IMR-90 (cell line): Measurements from ENCODE around the gene ZNF625. TPM values are rescaled to one million over a fixed set of nuclear protein-coding genes. Genes with fewer than 3 reads are reported as not detected.

Experiments
- ATAC-seq: fragments of 200-7000 bp; cut with Tn5 transposase; 2 replicates; pipeline ENCODE4 v1.9.1; 2020; ENCODE audit warnings: low read depth, mild to moderate bottlenecking, moderate library complexity
- BruUV-seq: library from RNA; stranded (reverse); fragments of 400-500 nt; replicated peaks from 2 replicates; lab custom pipeline; 2021; lab: Mats Ljungman, UMichigan
- CTCF ChIA-PET: fragments of 300-600 bp; formaldehyde crosslinking; extraction: SDS; loops from one replicate; lab custom pipeline; 2021; ENCODE audit warnings: antibody characterized with exemption; lab: Yijun Ruan, JAX
- POLR2A ChIA-PET: fragments of 300-600 bp; sonication (Branson Sonifier 250); formaldehyde crosslinking; loops from one replicate; lab custom pipeline; 2022; ENCODE audit warnings: antibody characterized with exemption; ENCODE audit not compliant: unreplicated experiment; lab: Charles Lee
- DNase-seq: peaks from one replicate; pipeline ENCODE4 v3.0.0; 2013
- H2AFZ ChIP-seq: replicated peaks from 2 replicates; pipeline ENCODE3; 2013; ENCODE audit warnings: low read length, mild to moderate bottlenecking; ENCODE audit not compliant: poor library complexity
- H2AK5ac ChIP-seq: 2 replicates; pipeline ENCODE4 v1.6.1; 2013; ENCODE audit warnings: low read depth, low read length, inconsistent platforms
- H2AK9ac ChIP-seq: replicated peaks from 2 replicates; pipeline ENCODE3; 2013; ENCODE audit warnings: mild to moderate bottlenecking, low read depth, low read length, moderate library complexity; ENCODE audit not compliant: poor library complexity
- H2BK120ac ChIP-seq: 2 replicates; pipeline ENCODE4 v1.6.1; 2013; ENCODE audit warnings: low read depth, low read length, inconsistent platforms
- H2BK15ac ChIP-seq: 3 replicates; pipeline ENCODE4 v1.6.1; 2013; ENCODE audit warnings: low read depth, low read length, inconsistent platforms
- H2BK20ac ChIP-seq: 2 replicates; pipeline ENCODE4 v1.6.1; 2013; ENCODE audit warnings: low read depth, mild to moderate bottlenecking, inconsistent platforms, low read length, moderate library complexity
- H2BK5ac ChIP-seq: 2 replicates; pipeline ENCODE4 v1.6.1; 2013; ENCODE audit warnings: mild to moderate bottlenecking, low read depth, low read length, inconsistent platforms; ENCODE audit not compliant: poor library complexity, severe bottlenecking
- H3K14ac ChIP-seq: replicated peaks from 2 replicates; pipeline ENCODE4 v1.6.1; 2013; ENCODE audit warnings: low read depth, low read length, inconsistent platforms
- H3K18ac ChIP-seq: 2 replicates; pipeline ENCODE4 v1.6.1; 2013; ENCODE audit warnings: low read depth, low read length, control low read depth
- H3K23ac ChIP-seq: 2 replicates; pipeline ENCODE4 v1.6.1; 2013; ENCODE audit warnings: low read depth, low read length, inconsistent platforms
- H3K27ac ChIP-seq: 2 replicates; pipeline ENCODE4 v1.5.1; 2013; ENCODE audit warnings: mild to moderate bottlenecking, control low read depth, low read length; ENCODE audit not compliant: insufficient read depth
- H3K27me3 ChIP-seq: 2 replicates; pipeline ENCODE4 v1.6.1; 2013; ENCODE audit warnings: low read length; ENCODE audit not compliant: control insufficient read depth, insufficient read depth
- H3K36me3 ChIP-seq: 2 replicates; pipeline ENCODE4 v1.6.1; 2013; ENCODE audit warnings: low read length, mixed read lengths; ENCODE audit not compliant: control insufficient read depth, insufficient read depth
- H3K4ac ChIP-seq: 2 replicates; pipeline ENCODE4 v1.6.1; 2013; ENCODE audit warnings: low read depth, low read length, inconsistent platforms
- H3K4me1 ChIP-seq: 2 replicates; pipeline ENCODE4 v1.6.1; 2013; ENCODE audit warnings: low read length, mixed read lengths; ENCODE audit not compliant: control insufficient read depth, insufficient read depth
- H3K4me2 ChIP-seq: 2 replicates; pipeline ENCODE4 v1.6.1; 2013; ENCODE audit warnings: low read depth, mild to moderate bottlenecking, control low read depth, low read length, moderate library complexity
- H3K4me3 ChIP-seq: 2 replicates; pipeline ENCODE4 v1.5.1; 2013; ENCODE audit warnings: low read depth, mild to moderate bottlenecking, control low read depth, low read length, moderate library complexity; ENCODE audit not compliant: insufficient read depth
- H3K56ac ChIP-seq: 2 replicates; pipeline ENCODE4 v1.6.1; 2013; ENCODE audit warnings: low read length, inconsistent platforms; ENCODE audit not compliant: insufficient read depth; ENCODE audit errors: extremely low read depth
- H3K79me1 ChIP-seq, 2 experiments: 2 replicates each; pipeline ENCODE4 v1.6.1; 2013; ENCODE audit warnings: low read length in 2 of 2, inconsistent platforms in 1 of 2, low read depth in 1 of 2
- H3K9ac ChIP-seq: 2 replicates; pipeline ENCODE4 v1.6.1; 2013; ENCODE audit warnings: low read depth, low read length, control low read depth
- H3K9me1 ChIP-seq: 2 replicates; pipeline ENCODE4 v1.6.1; 2013; ENCODE audit warnings: low read length, inconsistent platforms; ENCODE audit not compliant: insufficient read depth
- H3K9me3 ChIP-seq: 2 replicates; pipeline ENCODE4 v1.6.1; 2013; ENCODE audit warnings: low read length; ENCODE audit not compliant: control insufficient read depth, insufficient read depth
- H4K20me1 ChIP-seq: 2 replicates; pipeline ENCODE4 v1.6.1; 2013; ENCODE audit warnings: low read length, inconsistent platforms; ENCODE audit not compliant: insufficient read depth
- H4K5ac ChIP-seq: 2 replicates; pipeline ENCODE4 v1.6.1; 2013; ENCODE audit warnings: mild to moderate bottlenecking, low read depth, low read length, control low read depth
- H4K8ac ChIP-seq, 2 experiments: 2 replicates each; pipeline ENCODE4 v1.6.1; 2013; ENCODE audit warnings: low read depth in 2 of 2, low read length in 2 of 2, control low read depth in 1 of 2, inconsistent platforms in 1 of 2
- H4K91ac ChIP-seq: 2 replicates; pipeline ENCODE4 v1.6.1; 2013; ENCODE audit warnings: low read depth, low read length, inconsistent platforms; ENCODE audit not compliant: insufficient read depth
- BHLHE40 ChIP-seq: fragments of 150-350 bp; IDR thresholded peaks from 2 replicates; pipeline ENCODE4 v1.6.1; 2016; ENCODE audit warnings: mild to moderate bottlenecking, low read depth, low read length
- CEBPB ChIP-seq: IDR thresholded peaks from 2 replicates; pipeline ENCODE4 v1.6.1; 2012; ENCODE audit warnings: low read depth, low read length, improper control_type of control experiment
- CHD1 ChIP-seq: IDR thresholded peaks from 2 replicates; pipeline ENCODE4 v1.6.1; 2012; ENCODE audit warnings: low read depth, low read length, improper control_type of control experiment
- CTCF ChIP-seq: conservative IDR thresholded peaks from 2 replicates; pipeline ENCODE4 v1.5.1; 2012; ENCODE audit warnings: mild to moderate bottlenecking, low read depth, low read length, improper control_type of control experiment
- FOS ChIP-seq: fragments of 150-350 bp; IDR thresholded peaks from 2 replicates; pipeline ENCODE4 v1.6.1; 2016; ENCODE audit warnings: low read depth, low read length
- MAFK ChIP-seq: IDR thresholded peaks from 2 replicates; pipeline ENCODE4 v1.6.1; 2012; ENCODE audit warnings: low read depth, low read length, improper control_type of control experiment
- MAZ ChIP-seq: IDR thresholded peaks from 2 replicates; pipeline ENCODE4 v1.6.1; 2012; ENCODE audit warnings: low read depth, mild to moderate bottlenecking, low read length, improper control_type of control experiment, moderate library complexity, borderline replicate concordance
- MXI1 ChIP-seq: IDR thresholded peaks from 2 replicates; pipeline ENCODE4 v1.6.1; 2012; ENCODE audit warnings: low read depth, mild to moderate bottlenecking, low read length, moderate library complexity, borderline replicate concordance
- NFE2L2 ChIP-seq: fragments of 150-350 bp; IDR thresholded peaks from 2 replicates; pipeline ENCODE4 v1.6.1; 2016; ENCODE audit warnings: low read depth, mild to moderate bottlenecking, low read length
- POLR2A ChIP-seq: IDR thresholded peaks from 2 replicates; pipeline ENCODE4 v1.6.1; 2012; ENCODE audit warnings: mild to moderate bottlenecking, low read depth, low read length
- RAD21 ChIP-seq: IDR thresholded peaks from 2 replicates; pipeline ENCODE4 v1.6.1; 2012; ENCODE audit warnings: low read length, improper control_type of control experiment
- RCOR1 ChIP-seq: IDR thresholded peaks from 2 replicates; pipeline ENCODE4 v1.6.1; 2012; ENCODE audit warnings: mild to moderate bottlenecking, low read length, improper control_type of control experiment; ENCODE audit not compliant: insufficient replicate concordance
- RFX5 ChIP-seq: IDR thresholded peaks from 2 replicates; pipeline ENCODE4 v1.8.0; 2012; ENCODE audit warnings: low read depth, mild to moderate bottlenecking, low read length, moderate library complexity
- SMC3 ChIP-seq: fragments of 150-350 bp; IDR thresholded peaks from 2 replicates; pipeline ENCODE4 v1.6.1; 2016; ENCODE audit warnings: low read depth, mild to moderate bottlenecking, antibody characterized with exemption, low read length, moderate library complexity
- USF2 ChIP-seq: fragments of 150-350 bp; IDR thresholded peaks from 2 replicates; pipeline ENCODE4 v1.6.1; 2017; ENCODE audit warnings: mild to moderate bottlenecking, antibody characterized with exemption, low read length, low read depth
- WGBS, 2 experiments: methylation state at CpG; one replicate each; pipeline versions ENCODE4 v1.1.5 to v1.1.7; 2013; ENCODE audit warnings: missing lambda C conversion rate in 2 of 2; ENCODE audit not compliant: insufficient read length in 1 of 2; ENCODE audit errors: extremely low coverage in 2 of 2; 5-methylcytosine and 5-hydroxymethylcytosine counted together
- dilution Hi-C: fragments of 300-500 bp; cut with HindIII; formaldehyde crosslinking; loops from one replicate; pipeline ENCODE4 v1.14.3; 2018; ENCODE audit warnings: low sequenced_read_pairs; ENCODE audit not compliant: unreplicated experiment
- in situ Hi-C: fragments of 300-500 bp; cut with MboI; formaldehyde crosslinking; loops from 3 replicates; pipeline ENCODE4 v1.14.3; 2019; ENCODE audit warnings: low sequenced_read_pairs, inconsistent platforms, mixed read lengths
- intact Hi-C: fragments of 100-400 bp; cut with micrococcal nuclease; formaldehyde crosslinking; loops from 2 replicates; pipeline ENCODE4 v1.10.0; 2022
- polyA plus RNA-seq, 3 experiments: library from polyadenylated mRNA; depleted of rRNA; stranded (reverse); fragments of >200 nt; gene quantifications; 2 replicates each; pipeline ENCODE4 v1.2.3, GENCODE V29; 2012; ENCODE audit warnings: low replicate concordance in 1 of 3
- total RNA-seq: library from RNA; depleted of rRNA; stranded (reverse); fragments of >200 nt; gene quantifications from 2 replicates; pipeline ENCODE4 v1.2.3, GENCODE V29; 2012
- TF ChIP-seq, protein P1 (sequence below): fragments of 150-350 bp; IDR thresholded peaks from 2 replicates; pipeline ENCODE4 v1.6.1; 2016; ENCODE audit warnings: low read depth, mild to moderate bottlenecking, low read length, moderate library complexity, borderline replicate concordance

Gene ZNF625
- total and polyA plus RNA-seq, 2 of the 4 experiments (the other 2 are of a cell fraction) = 2.5 to 16.7 TPM

GRCh38 chr19:12180377-12180776 lies 23.8 kb upstream of the ZNF625 start:
- BruUV-seq = no TSS peak
- Histone ChIP-seq H4K8ac (no peak overlapping the region), H3K79me1 (peaks cover 9 to 41% of the 10 kb centered on the region in 2 experiments; a peak in 3 of 4 replicates), H2AK5ac (no peak overlapping the region), H2AFZ (no peak overlapping the region), H3K9ac (no peak overlapping the region), H3K36me3 (peaks cover 16% of the 10 kb centered on the region), H2BK5ac (no peak overlapping the region), H3K56ac (no peak overlapping the region), H3K4me2 (no peak overlapping the region), H2AK9ac (no peak overlapping the region), H2BK15ac (no peak overlapping the region), H4K5ac (no peak overlapping the region), H3K27me3 (no peaks in the 10 kb centered on the region), H2BK20ac (no peak overlapping the region), H3K4ac (no peak overlapping the region), H3K9me1 (no peaks in the 10 kb centered on the region), H2BK120ac (no peak overlapping the region), H3K14ac (no peak overlapping the region), H3K4me3 (no peak overlapping the region), H3K4me1 (no peaks in the 10 kb centered on the region), H3K23ac (no peak overlapping the region), H3K9me3 (peaks cover 57% of the 10 kb centered on the region), H4K20me1 (no peaks in the 10 kb centered on the region), H4K91ac (no peak overlapping the region), H3K18ac (no peak overlapping the region), H3K27ac (no peak overlapping the region)
- TF ChIP-seq POLR2A (no peak), MXI1 (no peak), USF2 (no peak), CHD1 (no peak), SMC3 (no peak), MAZ (no peak), NFE2L2 (no peak), FOS (no peak), RFX5 (no peak), RCOR1 (no peak), MAFK (no peak), CEBPB (no peak), BHLHE40 (no peak), CTCF (no peak), RAD21 (no peak)
- TF ChIP-seq, protein P1, sequence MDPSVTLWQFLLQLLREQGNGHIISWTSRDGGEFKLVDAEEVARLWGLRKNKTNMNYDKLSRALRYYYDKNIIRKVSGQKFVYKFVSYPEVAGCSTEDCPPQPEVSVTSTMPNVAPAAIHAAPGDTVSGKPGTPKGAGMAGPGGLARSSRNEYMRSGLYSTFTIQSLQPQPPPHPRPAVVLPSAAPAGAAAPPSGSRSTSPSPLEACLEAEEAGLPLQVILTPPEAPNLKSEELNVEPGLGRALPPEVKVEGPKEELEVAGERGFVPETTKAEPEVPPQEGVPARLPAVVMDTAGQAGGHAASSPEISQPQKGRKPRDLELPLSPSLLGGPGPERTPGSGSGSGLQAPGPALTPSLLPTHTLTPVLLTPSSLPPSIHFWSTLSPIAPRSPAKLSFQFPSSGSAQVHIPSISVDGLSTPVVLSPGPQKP = no peak
- intact Hi-C loops = no loop called here
- dilution Hi-C loops = no loop called here
- in situ Hi-C loops = no loop called here
- DNase-seq (no peak), ATAC-seq (no peak)
- WGBS, 2 experiments = 100% methylated on average over 1 of the region's 3 CpGs; no CpG with 5 or more reads in 1 of the 2 experiments
- ChIA-PET POLR2A (no interaction called here), CTCF (no interaction called here)
